Glomerular visceral epithelial cell (primary cell): ENCODE data around the gene FOXL3.
"Not testable (repeated sequence)": the region's sequence is repeated elsewhere in the genome, so short reads cannot be mapped to it uniquely, and the experiment has no call there.

Source experiments
- DNase-seq: peaks from one replicate; pipeline ENCODE4 v3.0.0-alpha.2; 2016; ENCODE audit errors: extremely low spot score

FOXL3 gene

DNA sequence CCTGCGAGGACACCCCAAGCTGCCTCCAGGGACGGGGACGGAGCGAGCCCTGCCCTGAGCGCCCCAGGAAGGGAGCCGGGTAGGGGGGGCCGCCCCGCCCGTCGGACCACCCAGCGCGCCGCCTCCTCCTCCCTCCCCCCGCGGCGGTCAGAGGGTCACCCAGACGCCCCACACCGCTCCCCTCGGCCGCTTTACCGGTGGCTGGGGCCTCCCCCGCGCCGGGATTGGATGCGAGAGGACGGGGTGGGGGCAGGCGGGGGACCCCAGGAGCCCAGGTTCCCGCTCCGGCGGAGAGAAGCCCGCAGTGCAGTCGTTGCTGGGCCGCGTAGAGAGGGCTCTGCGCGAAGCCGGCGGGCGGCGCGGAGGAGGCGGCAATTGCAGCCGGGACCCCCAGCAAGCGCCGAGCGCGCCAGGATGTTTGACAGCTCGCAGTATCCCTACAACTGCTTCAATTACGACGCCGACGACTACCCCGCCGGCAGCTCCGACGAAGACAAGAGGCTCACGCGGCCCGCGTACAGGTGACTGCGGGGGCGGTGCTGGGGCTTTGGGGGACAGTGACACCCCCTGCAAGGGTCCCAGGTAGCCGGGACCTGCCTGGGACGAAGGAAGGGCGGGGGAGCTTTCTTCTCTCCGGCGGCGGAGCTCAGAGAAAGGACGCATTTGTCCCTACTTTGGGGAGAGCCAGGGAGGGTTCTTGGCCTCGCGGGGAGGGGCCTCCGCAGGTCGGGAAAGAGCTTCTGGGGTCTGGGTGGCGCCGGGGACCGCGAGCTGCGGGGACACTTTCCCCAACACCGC lies at the start of gene FOXL3:
Gene FOXL3, plus strand, starts transcription at position 415 of the 798 bp plus-strand sequence. Its CDS starts 0 bp downstream, at position 415.
- DNase-seq: no peak

DNA sequence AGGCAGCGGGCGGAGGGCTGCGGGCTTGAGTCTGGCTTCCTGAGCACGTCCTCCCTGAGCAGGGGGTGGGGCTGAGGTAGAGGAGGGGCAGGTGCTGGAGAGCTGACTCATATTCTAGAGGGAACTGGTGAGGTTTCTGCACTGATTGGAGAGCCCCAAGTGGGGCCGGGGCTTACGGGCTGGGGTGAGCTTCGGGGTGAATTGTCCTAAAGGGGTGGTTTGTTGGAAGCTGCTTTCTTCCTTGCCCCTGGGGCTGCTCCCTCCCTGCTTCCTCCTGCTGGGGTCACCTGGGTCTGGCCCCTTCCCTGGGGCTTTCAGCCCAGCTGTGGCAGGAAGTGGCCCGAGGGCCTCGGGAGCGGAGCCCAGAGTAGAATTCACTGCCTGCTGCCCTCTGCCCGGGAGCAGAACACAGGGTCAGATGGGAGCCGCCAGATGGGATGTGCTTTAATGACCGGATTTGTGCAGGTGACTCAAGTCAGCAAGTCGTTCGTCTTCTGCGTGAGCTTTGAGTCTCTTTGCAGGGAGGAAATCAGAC lies 49.0 kb upstream of the FOXL3 start:
- peak; percentile 35 for DNase-seq

DNA sequence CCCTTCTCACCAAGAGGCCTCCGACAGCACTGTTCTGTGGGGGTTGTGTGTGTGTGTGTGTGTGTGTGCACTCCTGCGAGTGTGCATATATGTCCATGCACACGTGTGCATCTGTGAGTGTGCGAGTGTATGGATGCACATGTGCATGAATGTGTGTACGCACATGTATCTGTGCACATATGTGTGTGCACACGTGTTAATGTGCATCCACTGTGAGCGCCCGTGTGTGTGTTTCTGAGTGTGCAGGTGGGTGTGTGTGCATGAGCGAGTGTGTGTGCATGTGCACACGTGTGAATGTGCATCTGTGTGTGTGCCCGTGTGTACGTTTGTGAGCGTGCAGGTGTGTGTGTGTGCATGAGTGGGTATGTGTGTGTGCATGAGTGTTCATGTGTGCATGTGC lies 48.5 kb upstream of the FOXL3 start:
- no peak for DNase-seq

DNA sequence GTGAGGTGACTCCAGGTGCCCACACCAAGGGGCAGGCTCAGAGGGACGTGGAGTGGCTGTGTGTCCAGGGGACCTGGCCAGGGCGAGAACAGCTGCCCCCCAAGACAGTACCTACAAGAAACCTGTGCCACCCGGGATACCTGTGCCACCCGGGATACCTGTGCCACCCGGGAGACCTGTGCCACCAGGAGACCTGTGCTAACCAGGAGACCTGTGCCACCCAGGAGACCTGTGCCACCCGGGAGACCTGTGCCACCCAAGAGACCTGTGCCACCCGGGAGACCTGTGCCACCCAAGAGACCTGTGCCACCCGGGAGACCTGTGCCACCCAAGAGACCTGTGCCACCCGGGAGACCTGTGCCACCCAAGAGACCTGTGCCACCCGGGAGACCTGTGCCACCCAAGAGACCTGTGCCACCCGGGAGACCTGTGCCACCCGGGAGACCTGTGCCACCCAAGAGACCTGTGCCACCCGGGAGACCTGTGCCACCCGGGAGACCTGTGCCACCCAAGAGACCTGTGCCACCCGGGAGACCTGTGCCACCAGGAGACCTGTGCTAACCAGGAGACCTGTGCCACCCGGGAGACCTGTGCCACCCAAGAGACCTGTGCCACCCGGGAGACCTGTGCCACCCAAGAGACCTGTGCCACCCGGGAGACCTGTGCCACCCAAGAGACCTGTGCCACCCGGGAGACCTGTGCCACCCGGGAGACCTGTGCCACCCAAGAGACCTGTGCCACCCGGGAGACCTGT lies 47.0 kb upstream of the FOXL3 start:
- not testable (repeated sequence) for DNase-seq

DNA sequence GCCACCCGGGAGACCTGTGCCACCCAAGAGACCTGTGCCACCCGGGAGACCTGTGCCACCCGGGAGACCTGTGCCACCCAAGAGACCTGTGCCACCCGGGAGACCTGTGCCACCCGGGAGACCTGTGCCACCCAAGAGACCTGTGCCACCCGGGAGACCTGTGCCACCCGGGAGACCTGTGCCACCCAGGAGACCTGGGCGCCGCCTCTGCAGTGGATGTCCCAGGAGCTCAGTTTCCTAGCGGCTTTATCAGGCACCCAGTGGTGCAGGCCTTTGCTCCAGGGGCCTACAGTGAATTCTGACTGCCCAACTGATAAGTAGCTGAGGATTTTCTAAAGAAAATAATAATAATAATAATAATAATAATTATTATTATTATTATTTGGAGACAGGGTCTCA lies 46.4 kb upstream of the FOXL3 start:
- DNase-seq: not testable (repeated sequence)

DNA sequence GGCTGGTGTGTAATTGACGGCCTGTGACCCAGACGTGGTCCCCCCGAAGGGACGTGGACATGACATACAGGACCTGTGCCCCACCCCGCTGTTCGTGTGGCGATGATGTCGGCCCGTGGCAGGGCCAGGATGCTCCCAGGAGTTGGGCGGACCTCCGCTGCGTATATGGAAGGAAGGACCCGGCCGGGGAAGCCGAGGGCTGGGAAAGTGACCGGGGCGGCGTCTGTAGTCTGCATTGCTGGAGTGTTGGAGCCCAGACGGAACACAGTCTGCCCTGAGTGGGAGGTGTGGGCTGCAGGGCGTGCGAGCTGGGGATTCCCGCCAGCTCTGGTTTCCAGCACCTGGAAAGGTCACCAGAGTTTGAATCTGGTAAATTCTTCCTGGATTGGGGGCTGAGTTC lies 45.0 kb upstream of the FOXL3 start:
- no peak for DNase-seq

DNA sequence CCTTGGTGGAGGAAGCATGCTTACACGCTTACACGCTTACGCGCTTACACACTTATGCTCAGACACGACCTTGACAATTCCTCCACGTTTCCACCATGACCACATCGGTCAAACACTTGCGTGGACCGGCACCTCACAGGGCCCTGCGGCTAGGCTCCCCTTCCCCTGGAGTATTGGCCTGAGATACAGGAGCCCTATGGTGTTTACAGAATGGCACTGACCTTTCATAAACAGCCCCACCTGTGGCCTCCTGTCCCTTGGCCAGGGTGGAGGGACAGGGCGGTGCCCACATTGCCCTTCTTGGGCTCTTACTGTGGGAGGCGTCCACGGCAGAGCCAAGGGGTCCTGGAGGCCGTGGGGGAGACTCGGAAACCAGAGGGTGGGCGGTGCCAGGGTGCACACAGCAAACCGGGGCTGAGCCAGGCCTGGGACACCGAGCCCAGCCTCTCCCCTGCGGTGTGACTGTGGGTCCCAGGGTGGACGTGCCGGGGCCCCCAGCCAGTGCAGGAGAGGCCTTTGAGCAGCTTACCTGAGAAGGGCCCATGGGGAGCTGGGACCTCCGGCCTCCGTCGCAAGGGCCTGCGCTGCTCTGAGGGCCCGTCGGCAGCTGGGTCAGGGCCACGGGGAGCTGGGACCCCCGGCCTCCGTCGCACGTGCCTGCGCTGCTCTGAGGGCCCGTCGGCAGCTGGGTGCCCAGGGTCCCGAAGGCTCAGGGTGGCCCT lies 44.2 kb upstream of the FOXL3 start:
- no peak for DNase-seq

DNA sequence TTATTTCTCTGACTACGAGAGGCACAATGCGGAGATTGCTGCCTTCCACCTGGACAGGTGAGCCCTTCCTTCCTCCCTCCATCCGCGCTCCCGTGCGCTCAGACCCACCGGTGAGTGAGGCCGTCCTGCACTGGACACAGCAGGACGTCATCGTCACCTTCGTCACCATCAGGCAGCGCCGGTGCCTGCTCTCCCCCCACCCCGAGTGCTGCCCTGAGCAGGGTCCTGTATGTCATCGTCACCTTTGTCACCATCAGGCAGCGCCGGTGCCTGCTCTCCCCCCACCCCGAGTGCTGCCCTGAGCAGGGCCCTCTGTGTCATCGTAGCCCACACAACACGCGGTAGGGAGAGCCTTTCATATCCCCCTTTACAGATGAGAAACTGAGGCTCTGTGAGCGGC lies 43.5 kb upstream of the FOXL3 start:
- DNase-seq: no peak

DNA sequence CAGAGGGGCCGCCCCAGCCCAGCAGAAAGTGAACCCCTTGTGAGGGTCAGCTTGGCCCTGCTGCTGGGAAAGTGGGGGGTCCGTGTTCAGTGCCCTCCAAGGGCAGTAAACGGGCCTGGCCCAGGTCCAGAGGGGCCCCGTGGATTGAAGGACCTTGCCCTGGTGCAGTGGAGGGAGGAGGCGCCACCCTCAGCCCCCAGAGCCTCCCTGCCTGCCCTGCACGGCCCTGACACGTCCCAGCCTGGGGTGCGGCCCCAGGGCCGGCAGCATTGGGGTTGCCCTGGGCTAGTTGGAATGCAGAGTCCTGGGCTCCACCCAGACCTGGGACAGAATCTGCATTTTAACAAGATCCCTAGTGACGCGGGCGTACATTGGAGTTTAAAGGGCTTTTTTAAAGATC lies 42.8 kb upstream of the FOXL3 start:
- no peak for DNase-seq

DNA sequence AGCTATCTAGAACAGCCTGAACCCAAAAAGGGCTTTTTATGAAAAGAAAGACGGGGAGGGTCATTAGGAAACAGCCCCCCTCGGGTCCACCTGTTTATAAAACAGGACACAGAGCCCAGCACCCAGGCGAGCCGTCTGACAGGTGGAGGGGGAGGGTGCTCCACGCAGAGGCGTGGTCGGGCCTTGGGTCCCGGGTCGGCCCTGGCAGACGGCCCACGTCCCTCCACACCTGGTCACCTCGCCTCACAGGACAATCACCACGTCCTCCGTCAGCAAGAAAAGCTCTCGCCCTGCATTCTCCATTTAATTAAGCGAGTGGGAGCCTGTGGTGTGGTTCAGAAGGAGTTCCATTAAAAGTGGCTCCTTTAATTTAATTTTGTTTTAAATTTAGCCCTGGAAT lies 42.3 kb upstream of the FOXL3 start:
- no peak for DNase-seq

DNA sequence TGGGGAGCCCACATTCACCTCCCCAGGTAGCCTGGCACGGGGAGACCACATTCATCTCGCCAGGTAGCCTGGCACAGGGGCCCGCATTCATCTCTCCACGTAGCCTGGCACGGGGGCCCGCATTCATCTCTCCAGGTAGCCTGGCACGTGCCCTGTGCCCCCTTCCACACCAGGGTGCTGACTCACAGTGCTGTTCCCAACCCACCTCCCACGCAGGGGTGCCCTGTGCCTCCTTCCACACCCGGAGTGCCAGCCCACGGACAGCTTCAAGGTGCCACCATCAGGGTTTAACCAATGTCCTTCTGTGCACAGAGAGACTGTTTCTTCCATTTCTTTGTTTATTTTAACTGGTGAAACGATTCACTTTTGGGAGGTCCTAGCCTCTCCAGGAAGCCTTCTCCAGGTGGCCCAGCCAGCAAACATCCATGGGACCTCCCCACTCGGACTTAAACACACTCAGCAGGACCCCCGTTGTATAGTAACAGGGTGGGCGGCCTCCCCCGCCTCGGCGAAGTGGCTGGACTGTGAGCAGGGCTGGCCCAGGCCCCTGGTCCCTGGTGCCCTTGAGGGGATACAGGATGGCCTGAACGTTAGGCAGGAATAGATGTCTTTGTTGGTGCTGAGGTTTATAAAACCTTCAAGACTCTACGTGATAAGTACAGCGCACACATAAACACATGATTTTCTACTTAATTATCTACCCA lies 41.1 kb upstream of the FOXL3 start:
- no peak for DNase-seq

DNA sequence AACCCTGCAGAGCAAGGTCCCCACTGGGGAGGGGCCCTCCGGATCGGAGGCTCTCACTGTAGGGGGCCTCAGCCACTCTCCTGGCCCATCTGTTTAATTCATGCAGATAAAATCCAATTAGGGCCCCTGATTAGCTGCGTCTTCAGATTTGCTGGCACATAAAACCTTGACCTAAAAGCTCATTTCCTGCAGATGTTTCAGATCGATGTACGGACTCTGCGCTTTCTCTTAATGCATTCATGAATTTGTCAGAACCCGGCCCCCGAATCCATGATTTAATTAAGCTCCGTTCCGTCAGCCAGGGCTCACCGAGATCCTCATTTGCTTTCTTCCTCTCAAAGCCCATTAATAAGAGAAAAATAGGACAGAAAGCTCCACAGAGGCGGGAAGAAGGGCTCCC lies 40.0 kb upstream of the FOXL3 start:
- no peak for DNase-seq

DNA sequence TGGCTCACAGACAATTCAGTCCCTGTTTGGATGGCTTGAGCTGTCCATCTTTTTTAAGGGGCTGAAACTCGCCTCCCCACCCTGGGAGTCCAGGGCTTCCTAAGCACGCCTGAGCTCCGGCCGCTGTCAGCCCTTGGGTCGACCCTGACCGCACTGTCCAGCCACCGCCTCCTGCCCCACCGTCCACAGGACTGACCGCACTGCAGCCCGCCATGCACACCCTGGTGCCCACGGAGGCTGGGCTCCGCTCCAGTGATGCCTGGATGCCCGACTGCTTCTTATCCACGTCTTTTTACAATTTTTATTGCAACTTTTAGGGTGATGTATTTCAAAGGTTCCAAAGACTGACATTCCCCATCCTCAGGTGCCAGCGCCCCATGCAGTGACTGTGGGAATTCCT lies 39.4 kb upstream of the FOXL3 start:
- no peak for DNase-seq

DNA sequence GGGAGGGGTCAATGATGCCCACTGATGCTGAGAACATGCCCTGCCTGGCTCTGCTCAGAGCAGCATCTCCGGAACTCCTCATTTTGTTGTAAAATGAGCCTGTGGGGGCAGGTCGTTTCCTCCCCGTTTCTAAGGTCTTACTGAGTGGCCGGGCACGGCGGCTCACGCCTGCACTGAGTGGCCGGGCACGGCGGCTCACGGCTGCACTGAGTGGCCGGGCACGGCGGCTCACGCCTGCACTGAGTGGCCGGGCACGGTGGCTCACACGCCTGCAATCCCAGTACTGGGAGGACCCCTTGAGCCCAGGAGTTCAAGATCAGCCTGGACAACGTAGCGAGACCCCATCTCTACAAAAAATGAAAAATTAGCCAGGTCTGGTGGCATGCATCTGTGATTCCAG lies 39.0 kb upstream of the FOXL3 start:
- no peak for DNase-seq

DNA sequence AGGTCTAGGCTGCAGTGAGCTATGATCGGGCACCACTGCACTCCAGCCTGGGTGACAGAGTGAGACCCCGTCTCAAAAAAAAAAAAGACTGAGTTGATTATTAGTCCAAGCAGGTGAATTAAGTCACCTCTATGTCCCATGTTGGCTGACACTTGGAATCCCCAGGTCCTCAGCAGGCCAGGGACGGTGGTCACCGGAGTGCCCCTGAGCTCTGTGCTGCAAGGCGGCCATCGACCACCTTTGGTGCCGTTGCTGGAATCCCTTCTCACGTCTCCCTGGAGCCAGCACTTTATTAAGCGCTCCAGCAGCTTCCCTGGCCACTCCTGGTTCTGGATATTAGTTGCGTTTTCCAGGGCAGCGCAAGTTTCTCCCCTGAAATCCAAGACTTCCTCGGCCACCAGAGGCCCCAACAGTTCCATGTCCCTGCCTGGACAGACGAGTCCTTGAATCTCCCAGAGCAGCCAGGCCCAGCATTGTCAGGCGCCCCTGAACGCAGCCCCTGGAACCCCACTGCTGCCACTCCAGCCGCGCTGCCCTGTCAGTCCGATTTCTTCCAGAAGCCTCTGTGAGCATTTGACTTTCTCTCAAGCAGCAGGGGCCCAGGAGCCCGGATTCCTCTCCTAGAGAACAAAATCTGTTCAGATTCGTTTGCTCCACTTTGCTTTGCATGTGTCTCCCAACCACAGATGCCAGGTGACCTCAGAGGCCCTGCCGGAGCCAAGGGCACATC lies 38.4 kb upstream of the FOXL3 start:
- no peak for DNase-seq

DNA sequence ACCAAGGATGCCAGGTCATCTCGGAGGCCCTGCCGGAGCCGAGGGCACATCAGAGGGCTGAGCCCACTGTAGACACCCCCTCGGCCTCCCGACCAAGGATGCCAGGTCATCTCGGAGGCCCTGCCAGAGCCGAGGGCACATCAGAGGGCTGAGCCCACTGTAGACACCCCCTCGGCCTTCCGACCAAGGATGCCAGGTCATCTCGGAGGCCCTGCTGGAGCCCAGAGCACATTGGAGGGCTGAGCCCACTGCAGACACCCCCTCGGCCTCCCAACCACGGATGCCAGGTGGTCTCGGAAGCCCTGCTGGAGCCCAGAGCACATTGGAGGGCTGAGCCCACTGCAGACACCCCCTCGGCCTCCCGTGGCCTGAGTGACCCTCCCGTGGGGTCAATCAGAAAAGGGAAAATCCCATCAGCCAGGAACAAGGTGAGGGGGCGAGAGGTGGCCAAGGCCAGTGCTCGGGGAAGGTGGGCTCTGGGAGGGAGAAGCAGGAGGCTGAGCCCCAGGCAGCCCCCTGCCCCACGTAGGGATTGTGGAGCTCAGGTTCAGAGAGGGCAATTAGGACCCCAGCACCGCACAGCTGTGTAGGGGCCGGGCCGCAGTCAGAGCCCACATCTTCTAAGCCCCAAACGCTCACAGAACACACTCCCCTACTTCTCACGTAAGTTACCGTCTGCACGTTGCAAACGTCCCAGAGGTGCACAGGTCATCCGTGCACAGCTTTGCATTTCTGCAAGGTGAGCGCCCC lies 37.6 kb upstream of the FOXL3 start:
- no peak for DNase-seq

DNA sequence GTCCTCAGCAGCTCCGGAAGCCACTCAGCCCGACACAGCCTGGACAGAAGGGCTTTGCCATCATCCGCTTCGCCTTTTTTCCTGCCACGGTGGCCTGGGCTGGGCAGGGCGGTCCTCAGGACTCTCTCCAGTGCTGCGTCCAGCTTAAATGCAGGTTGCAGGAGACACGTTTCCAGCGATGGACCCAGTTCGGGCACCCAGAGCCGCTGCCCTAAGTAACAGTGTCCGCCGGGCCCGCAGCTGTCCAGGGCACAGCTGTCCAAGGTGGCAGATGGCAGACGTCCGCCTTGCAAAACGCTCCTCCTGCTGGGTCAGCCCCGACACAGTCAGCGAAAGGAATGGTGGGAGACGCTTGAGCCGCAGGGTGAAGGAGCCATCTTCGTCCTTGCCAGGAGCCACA lies 37.0 kb upstream of the FOXL3 start:
- no peak for DNase-seq

DNA sequence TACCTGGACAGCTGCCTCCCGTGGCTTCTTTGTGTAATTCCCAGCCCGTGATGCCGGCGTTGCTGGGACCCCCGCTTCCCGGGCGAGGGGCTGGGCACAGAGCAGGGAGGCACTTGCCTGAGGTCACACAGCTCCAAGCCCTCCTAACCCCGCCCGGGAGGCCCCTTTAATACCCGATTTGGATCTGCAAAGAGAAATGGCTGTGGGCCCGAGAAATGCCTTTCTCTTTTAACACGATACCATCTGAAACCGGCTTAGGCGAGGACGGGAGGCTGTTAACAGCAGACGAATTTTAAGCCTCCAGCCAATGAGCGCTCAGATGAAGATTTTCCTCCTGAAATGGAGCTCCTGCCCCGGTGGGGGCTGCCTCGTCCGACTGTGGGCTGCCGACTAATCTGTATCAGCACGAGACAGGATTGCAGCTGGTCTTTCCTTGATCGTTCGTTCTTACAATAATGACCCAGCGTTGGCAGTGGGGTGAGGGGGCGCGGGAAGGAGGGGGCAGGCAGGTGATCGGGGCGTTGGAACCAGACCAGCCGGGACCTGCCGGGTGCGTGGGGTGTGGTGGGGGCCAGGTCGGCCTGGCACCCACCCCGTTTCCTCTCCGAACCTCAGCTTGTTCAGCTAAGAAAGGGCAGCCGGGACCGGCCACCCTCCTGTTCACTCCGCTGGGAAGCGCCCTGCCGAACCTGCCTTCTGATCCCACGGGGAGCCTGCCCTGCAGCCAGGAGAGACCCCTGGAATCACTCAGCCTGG lies 36.2 kb upstream of the FOXL3 start:
- DNase-seq: no peak

DNA sequence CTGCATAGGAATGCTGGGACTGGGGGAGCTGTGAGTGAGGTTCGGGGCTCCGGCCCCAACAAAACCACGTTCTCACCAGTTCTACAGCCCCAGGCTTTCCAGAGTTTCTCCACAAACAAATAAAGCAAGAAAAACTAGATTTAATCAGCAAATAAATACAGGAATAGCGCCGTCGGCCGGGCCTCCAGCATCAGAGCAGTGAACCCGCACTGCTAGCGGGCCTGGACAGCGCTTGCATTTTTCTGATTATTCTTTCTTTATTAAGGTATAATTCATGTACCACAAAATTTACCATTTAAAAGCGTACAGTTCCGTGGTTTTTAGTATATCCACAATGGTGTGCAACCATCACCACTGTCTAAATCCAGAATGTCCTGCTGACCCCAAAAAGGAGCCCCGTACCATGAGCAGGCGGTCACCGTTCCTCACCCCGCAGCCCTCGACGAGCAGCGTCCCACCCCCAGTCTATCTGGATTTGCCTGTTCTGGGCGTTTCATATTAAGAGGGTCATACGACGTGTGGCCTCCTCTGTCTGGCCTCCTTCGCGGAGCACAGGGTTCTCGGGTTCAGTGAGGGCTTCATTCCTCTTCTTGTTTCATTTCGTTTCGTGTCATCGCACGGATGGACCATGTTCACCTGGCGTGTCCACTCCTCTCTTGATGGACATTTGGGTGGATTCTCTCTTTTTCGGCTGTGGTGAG lies 35.5 kb upstream of the FOXL3 start:
- DNase-seq: no peak
